Bone marrow (tissue), 2 donors: ENCODE results near the gene UIMC1.

ENCODE experiments used
- DNase-seq, 2 donors: peaks; one replicate each; lab custom pipeline; 2025; lab: John Stamatoyannopoulos, UW

UIMC1 gene

DNA sequence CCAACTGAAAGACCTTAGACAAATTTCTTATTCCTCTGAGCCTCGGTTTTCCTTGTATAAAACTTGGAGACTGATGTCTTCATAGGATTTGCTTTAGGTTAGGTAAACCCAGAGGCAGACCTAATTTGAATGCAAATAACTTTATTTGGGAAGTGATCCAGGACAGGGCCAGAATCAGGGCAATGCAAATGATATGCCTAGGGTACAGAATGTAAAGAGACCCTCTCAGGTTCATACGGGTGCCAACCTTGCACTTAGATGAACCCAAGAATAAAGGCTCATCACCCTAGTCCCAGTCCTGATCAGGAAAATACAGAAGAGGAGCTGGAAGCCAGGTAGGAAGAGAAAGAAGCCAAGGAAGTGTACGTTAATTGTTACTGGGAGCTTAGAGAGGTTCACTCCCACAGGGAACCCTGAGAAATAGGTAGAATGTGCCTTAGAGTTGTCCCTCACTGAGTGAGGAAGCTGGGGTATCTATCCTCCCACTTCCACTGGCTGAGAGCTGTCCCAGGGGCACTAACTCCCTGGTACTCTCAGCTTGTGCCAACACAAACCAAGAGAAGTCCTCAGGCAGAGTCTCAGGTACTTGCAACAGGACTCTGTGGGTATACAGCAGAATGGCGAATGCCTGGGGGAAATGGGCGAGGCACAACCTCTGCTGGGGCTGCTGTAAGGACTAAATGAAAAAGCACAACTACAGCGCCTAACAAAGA lies 104.3 kb downstream of the UIMC1 start:
- DNase-seq, result no peak

DNA sequence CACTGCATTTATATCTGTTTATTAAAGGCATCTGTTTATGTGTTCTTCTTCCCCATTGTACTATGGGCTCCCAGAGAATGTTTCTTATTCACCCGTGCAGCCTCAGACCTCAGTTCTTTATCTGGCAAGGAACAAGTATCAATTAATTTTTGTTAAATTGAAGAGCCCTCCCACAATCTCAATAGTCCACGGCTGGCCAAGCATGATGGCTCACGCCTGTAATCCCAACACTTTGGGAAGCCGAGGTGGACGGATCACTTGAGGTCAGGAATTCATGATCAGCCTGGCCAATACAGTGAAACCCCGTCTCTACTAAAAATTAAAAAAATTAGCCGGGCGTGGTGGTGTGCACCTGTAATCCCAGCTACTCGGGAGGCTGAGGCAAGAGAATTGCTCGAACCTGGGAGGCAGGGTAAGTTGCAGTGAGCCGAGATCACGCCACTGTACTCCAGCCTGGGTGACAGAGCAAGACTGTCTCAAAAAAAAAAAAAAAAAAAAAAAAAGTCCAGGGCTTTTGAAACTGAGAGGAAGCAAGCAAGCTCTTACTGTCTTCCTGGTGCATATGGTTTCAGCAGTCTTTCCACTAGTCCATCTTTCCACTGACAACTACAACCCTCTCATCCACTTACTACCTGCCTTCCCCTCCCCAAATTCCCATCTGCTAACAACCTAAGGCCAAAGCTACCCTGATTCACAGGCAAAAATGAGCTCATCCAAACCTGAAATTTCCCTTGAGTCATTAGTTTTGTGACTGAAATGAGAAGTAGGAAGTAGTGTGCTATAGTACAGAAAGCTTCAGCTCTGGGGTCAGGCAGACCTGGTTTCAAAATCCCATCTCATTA lies 105.1 kb downstream of the UIMC1 start:
- DNase-seq, result no peak

DNA sequence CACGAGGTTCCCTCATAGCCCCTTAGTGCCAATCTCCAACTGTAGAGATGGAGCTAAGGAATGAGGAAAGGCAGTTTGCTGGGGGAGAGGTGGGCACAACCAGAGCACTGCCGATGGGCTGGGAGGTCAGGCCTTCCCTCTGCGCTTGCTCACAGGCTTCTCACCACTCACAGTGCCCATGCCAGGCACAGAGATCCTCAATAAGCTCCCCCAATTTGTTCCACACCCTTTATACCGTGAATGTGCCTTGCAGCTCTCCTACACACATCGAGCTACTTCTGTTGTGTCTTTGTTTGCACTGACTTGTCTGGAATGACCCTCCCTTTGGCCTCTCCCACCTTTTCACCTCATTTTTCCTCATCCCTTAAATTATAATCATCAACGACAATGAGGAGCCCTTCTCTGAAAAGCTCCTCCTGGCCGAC lies 105.8 kb downstream of the UIMC1 start:
- DNase-seq, result no peak

DNA sequence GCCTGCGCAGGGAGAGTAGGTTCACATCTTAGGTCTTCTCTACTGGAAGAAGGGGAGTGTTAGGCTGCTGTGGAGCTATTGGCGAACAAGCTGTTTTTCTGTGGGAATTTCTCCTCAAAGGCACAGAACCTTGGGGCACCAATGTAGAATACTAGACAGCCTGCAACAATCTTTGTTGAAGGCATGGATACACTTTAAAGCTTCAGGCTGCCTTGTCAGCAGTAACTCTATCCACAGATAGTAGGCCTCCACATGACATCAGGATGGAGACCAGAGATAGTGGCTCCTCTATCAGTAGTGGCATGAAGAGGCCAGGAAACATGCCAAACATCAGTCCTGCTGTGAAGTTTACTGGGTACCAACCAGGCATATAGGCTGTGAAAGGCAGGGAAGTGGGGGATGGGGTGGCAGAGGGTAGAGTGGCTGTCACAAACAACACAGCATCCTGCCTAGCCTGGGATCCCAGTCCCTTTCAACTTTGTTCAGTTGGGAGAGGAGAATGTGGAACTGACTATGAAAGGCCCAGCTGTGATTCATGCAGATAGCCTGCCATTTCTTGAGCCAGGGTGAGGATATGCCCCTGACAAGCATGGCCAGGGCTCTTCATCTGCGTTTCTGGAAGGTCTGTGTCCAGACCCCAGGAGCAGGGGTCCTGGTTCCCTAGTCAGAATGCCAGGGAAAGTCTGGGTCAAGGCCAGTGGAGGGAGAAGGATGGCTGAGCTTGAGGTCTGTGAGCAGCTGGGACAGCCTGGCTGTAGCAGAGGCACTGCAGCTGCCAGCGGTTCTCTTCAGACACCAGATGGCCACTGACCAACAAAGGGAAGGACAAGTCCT lies 106.4 kb downstream of the UIMC1 start:
- DNase-seq, result no peak

DNA sequence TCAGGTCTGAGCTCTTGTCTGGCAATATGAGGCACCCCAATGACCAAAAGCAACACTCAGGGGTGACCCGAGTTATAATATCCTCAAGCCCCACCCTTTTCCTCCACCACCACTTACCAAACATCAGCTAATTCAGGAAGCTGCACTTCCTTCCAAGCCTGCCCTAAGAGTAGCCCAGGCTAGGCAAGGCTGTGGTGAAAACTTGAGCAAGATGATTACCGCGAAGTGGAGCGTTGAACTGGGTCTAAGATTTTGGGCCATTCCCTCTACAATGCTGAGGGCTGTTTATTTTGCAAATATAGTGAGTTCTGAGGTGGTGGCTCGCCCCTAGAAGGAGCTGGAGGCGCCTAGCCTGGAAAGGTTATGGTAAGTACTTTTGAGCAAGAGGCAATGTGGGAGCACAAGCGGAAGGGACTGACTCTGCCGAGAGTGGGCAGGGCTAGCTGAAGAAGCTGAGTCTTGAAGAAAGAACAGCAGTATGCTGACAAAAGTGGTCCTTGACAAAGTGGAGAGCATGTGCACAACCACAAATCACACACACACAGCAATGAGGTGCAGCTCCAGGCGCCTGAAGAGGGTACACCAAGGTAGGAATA lies 107.2 kb downstream of the UIMC1 start, which contains the start of gene HK3:
TSS of gene HK3 (minus strand) at position 51 of the 596 bp plus-strand sequence. CDS start 3,187 bp downstream, outside the sequence.
- no peak for DNase-seq

DNA sequence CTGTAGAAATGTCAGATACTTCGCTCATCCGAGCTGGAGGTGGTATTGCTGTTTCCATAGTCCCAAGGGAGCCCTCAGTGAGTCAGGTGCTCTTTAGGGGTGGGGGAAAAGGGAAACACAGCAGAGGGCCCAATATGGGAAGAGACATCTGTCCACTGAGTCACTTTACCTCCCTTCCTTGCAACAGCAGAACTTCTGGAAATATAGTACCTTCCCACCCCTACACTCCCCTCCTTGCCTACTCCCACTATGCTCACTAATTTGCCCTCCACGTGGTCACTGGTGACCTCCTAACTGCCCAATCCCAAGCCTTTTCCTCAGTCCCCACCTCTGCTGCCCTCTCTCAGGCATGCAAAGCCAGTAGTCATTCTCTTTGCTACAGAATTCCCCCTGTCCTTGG lies 109.3 kb downstream of the UIMC1 start:
- no peak for DNase-seq

DNA sequence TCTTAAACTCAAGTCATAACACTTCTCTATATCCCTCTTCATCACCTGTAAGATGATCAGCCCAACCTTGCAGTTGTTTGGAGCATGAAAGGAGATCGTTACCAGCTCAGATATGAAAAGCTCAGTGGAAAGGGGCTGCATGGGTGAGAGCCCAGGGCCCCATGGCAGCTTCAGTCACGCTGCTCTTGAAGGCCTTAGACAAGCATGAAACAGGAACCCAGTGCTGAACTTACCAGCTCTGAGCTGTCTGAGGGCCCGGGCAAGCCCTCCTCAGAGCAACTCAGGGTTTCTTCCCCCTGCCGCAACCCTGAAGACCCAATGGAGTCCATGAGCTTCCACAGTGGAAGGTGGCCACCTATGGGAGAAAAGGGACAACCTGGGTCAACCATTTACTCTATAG lies 110.7 kb downstream of the UIMC1 start:
- no peak for DNase-seq

DNA sequence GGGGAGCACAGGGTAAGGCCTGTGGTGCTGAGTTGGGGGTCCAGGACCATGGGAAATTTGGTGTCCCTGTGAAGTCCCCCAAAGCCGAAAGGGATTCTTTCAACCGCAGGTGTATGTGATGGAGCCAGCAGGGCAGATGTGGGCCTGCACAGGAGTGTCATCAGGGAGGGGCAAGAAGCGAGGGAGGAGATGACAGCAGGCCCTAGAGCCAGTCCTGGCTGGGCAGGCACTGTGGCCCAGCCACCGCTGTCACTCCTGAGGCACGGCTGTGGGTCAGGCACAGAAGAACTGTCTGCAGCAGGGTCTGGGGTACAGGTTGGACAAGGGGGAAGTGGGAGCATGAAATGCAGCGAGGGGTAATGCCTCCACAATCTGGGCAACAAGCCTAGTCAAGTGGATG lies 112.3 kb downstream of the UIMC1 start:
- no peak for DNase-seq

DNA sequence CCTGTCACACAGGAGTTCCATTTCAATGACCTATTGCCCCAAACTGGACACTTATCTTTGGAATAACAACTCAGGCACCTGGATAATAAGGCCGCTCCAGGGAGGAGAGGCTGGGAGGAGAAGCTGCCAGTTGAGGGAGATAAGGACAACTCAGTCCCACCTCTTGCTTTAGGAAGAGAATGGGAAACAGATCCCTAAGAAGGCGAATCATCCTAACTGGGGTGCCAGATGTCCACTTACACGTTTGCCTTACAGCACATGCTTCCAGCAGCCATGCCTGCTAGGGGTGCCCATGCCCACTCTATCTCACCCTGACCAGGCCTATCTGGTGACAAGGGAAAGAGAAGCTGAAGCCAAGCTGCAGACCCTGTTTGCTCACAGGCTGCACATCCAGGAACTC lies 113.9 kb downstream of the UIMC1 start:
- no peak for DNase-seq

DNA sequence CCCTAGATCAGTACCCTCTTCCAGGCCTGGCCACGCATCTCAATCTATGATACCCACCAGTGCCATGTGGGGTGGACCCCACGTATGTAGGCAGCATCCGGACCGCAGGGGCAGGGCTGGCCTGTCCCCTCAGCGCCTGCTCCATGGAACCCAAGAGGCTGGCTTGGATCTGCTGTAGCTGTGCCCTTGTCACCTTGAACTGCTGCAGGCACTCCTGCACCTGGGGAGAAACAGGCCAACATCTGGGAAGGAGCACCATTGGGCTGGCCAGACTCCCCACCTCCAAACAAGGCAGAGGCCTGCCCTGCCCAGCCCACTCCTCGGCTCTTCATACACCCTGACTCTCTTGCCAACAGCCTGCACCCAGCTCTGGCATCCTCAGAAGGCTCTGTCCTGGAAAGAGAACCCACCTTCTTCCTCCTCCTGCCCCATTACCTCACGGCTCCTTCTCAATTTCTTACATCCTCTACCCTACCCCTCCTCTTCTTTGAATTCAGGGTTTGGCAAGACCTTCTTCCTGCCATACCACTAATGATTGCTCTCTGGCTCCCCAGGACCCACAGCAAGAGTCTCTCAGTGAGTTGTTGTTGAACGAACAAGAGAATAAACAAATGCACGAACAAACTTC lies 115.1 kb downstream of the UIMC1 start:
- DNase-seq, result no peak

DNA sequence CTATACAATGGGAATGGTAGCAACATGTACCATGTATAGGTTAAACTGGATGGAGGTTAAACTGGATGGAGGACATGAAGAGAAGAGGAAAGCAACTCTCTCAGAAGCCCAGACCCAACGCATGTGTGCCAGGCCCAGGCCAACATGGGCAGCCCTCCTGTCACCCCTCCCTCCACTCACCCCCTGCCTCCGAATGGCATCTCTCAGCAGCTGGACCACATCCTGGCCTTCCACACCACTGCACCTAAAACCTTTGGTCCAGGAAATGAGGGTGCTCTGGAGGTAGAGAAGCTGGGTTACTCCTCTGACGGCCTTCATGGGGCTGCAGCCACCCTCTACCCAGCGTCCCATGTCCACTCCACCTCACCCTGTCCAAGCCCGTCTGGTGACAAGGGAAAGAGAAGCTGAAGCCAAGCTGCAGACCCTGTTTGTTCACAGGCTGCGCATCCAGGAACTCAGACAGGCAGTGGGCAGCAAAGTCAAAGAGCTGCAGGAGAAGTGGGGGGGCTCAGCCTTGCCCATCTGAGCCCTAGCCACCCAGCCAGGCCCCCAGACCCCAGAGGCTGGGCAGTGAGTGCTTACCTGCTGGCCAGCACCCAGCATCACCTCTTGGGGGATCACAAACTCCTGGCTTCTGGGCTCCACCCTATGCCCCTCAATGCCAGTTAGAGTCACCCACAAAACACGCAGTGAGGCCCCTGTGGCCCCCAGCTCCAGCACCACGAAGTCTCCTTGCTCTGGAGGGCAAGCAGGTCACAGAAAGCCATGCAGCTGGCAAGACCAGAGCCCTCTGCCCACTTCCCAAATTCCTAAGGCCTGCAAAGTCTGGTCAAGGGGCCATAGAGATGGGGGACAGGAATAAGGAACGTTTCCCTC lies 115.9 kb downstream of the UIMC1 start:
- DNase-seq, result no peak

DNA sequence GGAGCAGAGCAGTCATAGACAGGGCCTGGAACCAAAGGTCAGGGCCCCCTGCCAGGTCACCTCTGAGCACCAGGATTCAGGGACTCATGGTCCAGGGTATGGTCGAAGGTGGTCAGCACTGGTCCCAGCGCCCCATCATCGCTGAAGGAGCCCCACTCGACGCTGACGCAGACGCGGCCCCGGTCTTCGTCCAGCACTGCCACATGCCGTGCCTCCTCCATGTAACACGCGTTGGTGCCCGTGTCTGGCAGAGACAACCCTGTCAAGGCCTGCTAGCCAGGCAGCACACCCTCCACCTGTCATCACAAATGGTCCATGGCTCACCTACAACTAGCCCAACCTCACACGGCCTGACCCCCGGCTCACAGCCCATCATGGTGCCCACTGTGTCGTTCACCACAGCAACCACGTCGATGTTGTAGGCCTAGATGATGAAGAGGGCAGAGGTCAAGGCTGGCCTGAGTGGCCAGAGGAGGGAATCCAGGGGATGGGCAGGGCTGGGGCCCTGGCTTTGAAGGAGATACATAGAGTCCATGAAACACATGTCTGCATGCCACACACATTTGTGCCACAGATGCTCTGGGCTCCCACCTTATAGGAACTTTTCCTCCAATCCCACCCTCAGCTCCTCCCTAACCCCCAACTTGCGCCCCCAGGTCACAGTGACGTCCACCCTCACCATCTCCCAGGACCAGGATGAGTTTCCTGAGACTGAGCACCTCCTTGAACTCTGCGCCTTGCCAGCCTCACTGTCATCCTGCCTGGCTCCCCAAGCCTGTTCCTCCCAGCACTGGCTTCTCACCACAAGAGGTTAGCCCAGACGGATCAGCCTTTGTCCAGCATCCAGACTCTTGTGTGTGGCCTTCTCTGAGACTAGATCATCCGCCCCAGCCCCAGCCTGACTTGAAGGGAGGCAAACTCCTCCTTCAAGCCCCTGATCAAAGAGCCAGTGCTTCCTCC lies 117.0 kb downstream of the UIMC1 start:
- no peak for DNase-seq

DNA sequence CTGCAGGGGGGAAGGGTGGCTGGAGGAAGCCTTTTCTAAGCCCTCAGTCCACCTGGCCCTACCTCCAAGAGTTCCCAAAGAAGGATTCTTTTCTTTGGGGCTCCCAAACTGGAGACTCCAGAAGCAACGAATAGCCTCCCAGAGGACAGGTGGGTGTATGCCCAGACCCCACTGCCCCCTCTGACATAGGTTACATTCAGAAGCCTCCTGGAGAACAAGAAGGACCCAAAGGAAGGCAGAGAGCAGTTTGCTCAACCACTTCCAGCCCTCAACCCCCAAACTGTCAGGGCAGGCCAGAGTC lies 117.8 kb downstream of the UIMC1 start:
- DNase-seq, result no peak

DNA sequence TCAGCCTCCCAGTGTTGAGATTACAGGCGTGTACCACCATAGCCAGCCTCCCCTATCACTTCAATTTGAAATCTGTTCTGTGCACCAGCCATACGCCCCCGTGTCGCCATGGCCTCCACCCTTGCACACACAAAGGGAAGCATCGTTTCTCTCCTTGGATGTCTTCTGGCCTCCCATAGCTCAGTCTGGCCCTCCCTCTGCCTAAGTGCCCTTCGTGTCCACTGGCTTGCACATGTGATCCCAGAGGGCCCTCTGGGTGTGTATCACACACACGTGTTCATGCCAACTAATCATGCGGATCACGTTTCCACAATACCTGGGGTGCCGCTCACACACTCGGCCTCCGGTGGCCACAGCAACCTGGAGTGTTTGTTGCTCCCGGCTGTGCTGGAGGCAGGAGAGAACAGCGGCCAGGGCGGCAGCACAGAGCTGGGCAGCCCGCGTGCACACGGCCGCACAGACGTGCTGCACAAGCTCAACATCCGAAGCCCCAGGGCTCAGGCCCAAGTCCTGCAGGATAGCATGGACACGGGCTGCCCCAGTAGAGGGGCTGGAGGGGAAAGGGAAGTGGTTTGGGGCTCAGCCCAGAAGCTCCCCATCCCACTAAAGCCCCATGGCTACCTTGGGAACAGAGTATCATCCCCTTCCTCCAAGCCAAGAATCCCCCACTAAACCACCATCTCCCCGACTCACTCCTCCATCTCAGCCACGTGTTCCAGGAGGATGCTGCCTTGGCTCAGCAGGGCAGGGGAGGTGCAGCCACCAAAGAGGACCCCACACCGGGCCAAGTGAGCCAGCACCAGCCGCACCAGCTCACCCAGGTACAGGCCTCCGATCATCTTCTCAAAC lies 118.3 kb downstream of the UIMC1 start:
- DNase-seq, result no peak

DNA sequence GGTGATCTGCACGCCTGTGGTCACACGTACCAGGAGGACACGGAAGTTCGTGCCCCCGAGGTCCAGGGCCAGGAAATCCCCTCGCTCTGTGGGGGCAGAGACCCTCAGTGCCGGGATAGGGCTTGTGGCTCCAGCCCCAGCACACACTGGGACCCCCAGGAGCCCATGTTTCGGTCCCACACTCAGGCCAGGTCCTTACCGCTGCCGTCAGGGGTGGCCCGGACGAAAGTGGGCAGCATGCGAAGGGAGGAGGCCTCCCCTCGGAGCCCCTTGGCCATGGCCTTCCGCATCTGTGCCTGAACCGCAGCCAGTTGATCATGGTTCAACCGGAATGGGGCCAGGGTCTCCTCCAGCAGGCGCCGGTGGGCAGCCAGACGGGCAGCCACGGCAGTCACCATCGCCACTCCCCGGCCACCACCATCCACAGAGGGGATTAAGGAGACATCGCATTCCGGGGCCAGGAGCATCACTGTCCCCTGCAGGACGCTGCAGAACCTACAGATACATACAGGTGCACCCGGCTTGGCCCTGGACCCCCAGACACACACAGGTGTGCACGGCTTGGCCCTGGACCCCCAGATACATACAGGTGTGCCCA lies 119.2 kb downstream of the UIMC1 start:
- no peak for DNase-seq

DNA sequence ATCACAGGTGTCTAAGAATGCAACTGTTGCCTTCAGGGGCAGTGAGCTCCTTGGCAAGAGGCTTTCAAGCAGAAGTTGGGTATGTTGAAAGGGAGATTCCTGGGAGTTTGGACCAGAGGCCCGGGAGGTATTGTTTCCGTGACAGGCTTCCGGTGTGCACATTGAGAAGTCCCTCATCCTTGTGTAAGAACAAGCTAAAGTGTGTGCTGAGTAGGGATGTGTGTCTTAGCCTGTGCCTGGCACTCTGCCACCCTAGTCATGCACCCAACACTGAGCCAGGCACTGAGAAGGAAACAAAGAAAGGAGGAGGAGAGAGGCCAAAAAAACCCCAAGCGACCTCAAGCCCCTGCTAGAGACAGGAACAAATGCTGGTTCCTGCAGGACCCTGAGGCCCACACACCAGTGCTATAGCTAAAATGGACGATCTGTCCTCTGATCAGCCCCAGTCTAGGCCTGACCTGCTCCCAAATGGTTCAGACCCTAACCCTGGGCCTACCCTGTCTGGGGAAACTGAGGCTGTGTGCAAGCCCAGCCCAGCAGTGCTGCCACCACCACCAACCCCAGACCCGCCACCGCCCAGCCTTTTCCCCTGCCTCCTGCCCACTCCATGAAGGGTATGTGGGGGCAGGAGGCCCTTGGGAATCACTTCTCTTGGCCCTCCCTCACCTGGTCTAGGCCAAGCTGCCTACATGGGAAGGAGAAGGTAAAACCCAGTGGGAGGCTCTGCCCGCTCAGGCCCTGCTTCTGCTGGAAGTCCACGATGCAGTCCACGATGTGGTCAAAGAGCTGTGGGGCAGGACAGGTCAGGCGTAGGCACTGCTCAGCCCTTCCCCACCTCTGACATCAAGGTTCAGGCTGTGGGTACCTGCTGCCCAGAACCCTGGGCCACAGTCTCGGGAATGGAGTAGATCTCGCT lies 120.0 kb downstream of the UIMC1 start:
- no peak for DNase-seq

DNA sequence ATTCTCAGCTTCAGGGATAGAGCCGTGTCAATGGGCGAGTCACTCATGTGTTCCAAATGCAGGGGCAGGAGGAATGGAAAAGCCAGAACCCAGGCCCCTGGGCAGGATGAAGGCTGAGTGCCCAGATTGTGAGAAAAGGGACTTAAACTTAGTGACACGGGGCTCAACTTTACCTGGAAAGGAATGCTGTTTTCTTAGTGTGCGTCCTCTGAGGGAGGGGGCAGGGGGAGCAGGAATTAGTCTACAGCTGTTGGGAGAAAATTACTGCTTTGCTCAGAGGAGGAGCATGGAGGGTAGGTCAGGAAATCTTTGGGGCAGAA lies 122.0 kb downstream of the UIMC1 start:
- no peak for DNase-seq
